Measurements from ENCODE around the gene VSIR. TPM values are rescaled to one million over a fixed set of nuclear protein-coding genes. Genes with fewer than 3 reads are reported as not detected.

Gene VSIR
- total RNA-seq, 2 donors from 2014 or later, result 36.1 to 56.0 TPM

GRCh38 chr10:71734797-71735196 lies 38.5 kb downstream of the VSIR start:
- no peak for DNase-seq (ENCODE audit: low spot score)
- H3K4me3 ChIP-seq, result no peak overlapping the region
- H3K27ac ChIP-seq, result no peak overlapping the region
- no peaks in the 10 kb centered on the region for H3K36me3 ChIP-seq
- no peaks in the 10 kb centered on the region for H3K27me3 ChIP-seq
- H3K4me1 ChIP-seq, result peaks cover 0 to 27% of the 10 kb centered on the region in 2 donors
- TF ChIP-seq CTCF (IDR thresholded peaks at IDR 0.05), result no peak
- no peaks in the 10 kb centered on the region for H3K9me3 ChIP-seq

GRCh38 chr10:71731791-71732190 lies 41.5 kb downstream of the VSIR start:
- Histone ChIP-seq H3K36me3 (no peaks in the 10 kb centered on the region), H3K4me1 (peaks cover 0 to 43% of the 10 kb centered on the region in 2 donors)
- DNase-seq (ENCODE audit: low spot score), result no peak

GRCh38 chr10:71729161-71729636 lies 44.1 kb downstream of the VSIR start:
- Histone ChIP-seq H3K4me1 (peaks cover 0 to 39% of the 10 kb centered on the region in 2 donors), H3K4me3 (no peak overlapping the region), H3K27ac (peak overlapping the region; percentile 74 to 79), H3K36me3 (no peaks in the 10 kb centered on the region), H3K27me3 (no peaks in the 10 kb centered on the region), H3K9me3 (no peaks in the 10 kb centered on the region)
- peak; percentile 70 for DNase-seq (ENCODE audit: low spot score)
- TF ChIP-seq CTCF (IDR thresholded peaks at IDR 0.05), result no peak

More at GRCh38 chr10:71731791-71732190, 41.5 kb downstream of the VSIR start:
- no peak overlapping the region for H3K4me3 ChIP-seq
- H3K27ac ChIP-seq, result no peak overlapping the region
- no peaks in the 10 kb centered on the region for H3K27me3 ChIP-seq
- TF ChIP-seq CTCF (IDR thresholded peaks at IDR 0.05), result no peak
- H3K9me3 ChIP-seq, result no peaks in the 10 kb centered on the region

- peaks cover 0 to 39% of the 10 kb centered on the region in 2 donors for H3K4me1 ChIP-seq
- DNase-seq (ENCODE audit: low spot score), result peak; percentile 79
These were observed 45.3 kb downstream of the VSIR start for GRCh38 chr10:71727738-71728737.

GRCh38 chr10:71727105-71727737 lies 46.1 kb downstream of the VSIR start:
- H3K9me3 ChIP-seq, result no peaks in the 10 kb centered on the region
- no peaks in the 10 kb centered on the region for H3K36me3 ChIP-seq
- H3K27ac ChIP-seq, result peak overlapping the region; percentile 74 to 79
- H3K27me3 ChIP-seq, result no peaks in the 10 kb centered on the region
- no peak for TF ChIP-seq CTCF (IDR thresholded peaks at IDR 0.05)
- peaks cover 0 to 39% of the 10 kb centered on the region in 2 donors for H3K4me1 ChIP-seq
- no peak for DNase-seq (ENCODE audit: low spot score)
- no peak overlapping the region for H3K4me3 ChIP-seq

More at GRCh38 chr10:71727738-71728737, 45.3 kb downstream of the VSIR start:
- Histone ChIP-seq H3K27me3 (no peaks in the 10 kb centered on the region), H3K36me3 (no peaks in the 10 kb centered on the region), H3K4me3 (peak overlapping the region in 1 of 2 donors; percentile 8), H3K9me3 (no peaks in the 10 kb centered on the region), H3K27ac (peak overlapping the region; percentile 74 to 79)
- TF ChIP-seq CTCF (IDR thresholded peaks at IDR 0.05), result no peak

Measured in right atrium auricular region (tissue), 2 donors.